Stimulated activated CD8-positive, alpha-beta memory T cell treated with anti-CD3 and anti-CD28 coated beads, Interleukin-7, amount 100 ng/mL, for 48 hours (primary cell): ENCODE measurements around the gene CCDC175.
A peak's percentile ranks its signal among the peaks of the same experiment; 100 is the strongest.

Experiments
- DNase-seq, 2 donors: peaks; one replicate each; pipeline ENCODE4 v3.0.0-alpha.2; 2020; ENCODE audit warnings: low read depth in 1 of 2; ENCODE audit errors: extremely low read depth in 1 of 2

Gene CCDC175

GRCh38 chr14:59483363-59483762 lies 93.2 kb downstream of the CCDC175 start:
- no peak for DNase-seq

GRCh38 chr14:59482541-59483331 lies 93.9 kb downstream of the CCDC175 start:
- DNase-seq: no peak

- DNase-seq: no peak
Measured at GRCh38 chr14:59481871-59482540, 94.6 kb downstream of the CCDC175 start.

GRCh38 chr14:59481407-59481806 lies 95.2 kb downstream of the CCDC175 start:
- no peak for DNase-seq

GRCh38 chr14:59480166-59480565 lies 96.4 kb downstream of the CCDC175 start:
- no peak for DNase-seq

- no peak for DNase-seq
Measured at GRCh38 chr14:59478540-59478939, 98.1 kb downstream of the CCDC175 start.

GRCh38 chr14:59475709-59476108 lies 100.9 kb downstream of the CCDC175 start:
- no peak for DNase-seq

GRCh38 chr14:59474172-59474571 lies 102.4 kb downstream of the CCDC175 start:
- no peak for DNase-seq

- no peak for DNase-seq
Measured at GRCh38 chr14:59465316-59466135, 111.1 kb downstream of the CCDC175 start, which contains the start of gene GPR135. Gene GPR135 (minus strand): TSS chr14:59465380. CDS start chr14:59465226, 154 bp downstream.

GRCh38 chr14:59464486-59465315 lies 111.9 kb downstream of the CCDC175 start:
- peak; percentile 24 to 27 for DNase-seq

- DNase-seq: peak in 1 of 2 donors; percentile 22
Measured at GRCh38 chr14:59463787-59464485, 112.7 kb downstream of the CCDC175 start.

- no peak for DNase-seq
Measured at GRCh38 chr14:59461891-59462290, 114.7 kb downstream of the CCDC175 start.

GRCh38 chr14:59460378-59460777 lies 116.2 kb downstream of the CCDC175 start:
- no peak for DNase-seq

- DNase-seq: no peak
Measured at GRCh38 chr14:59458486-59458885, 118.1 kb downstream of the CCDC175 start.

- no peak for DNase-seq
Measured at GRCh38 chr14:59455411-59455810, 121.2 kb downstream of the CCDC175 start.
